ENCODE data around the gene NCSTN.

NCSTN gene

GRCh38 chr1:160353223-160353622 lies 10.0 kb downstream of the NCSTN start:
- DNase-seq: no peak

GRCh38 chr1:160354388-160354985 lies 11.3 kb downstream of the NCSTN start:
- no peak for DNase-seq

- no peak for DNase-seq
These were observed 14.3 kb downstream of the NCSTN start for GRCh38 chr1:160357286-160358002.

GRCh38 chr1:160358073-160358472 lies 14.9 kb downstream of the NCSTN start:
- DNase-seq: no peak

GRCh38 chr1:160359559-160360226 lies 16.5 kb downstream of the NCSTN start:
- DNase-seq: no peak

- no peak for DNase-seq
These were observed 17.1 kb downstream of the NCSTN start for GRCh38 chr1:160360227-160360695.

GRCh38 chr1:160361199-160361598 lies 18.0 kb downstream of the NCSTN start:
- no peak for DNase-seq

GRCh38 chr1:160361814-160362167 lies 18.6 kb downstream of the NCSTN start:
- DNase-seq: no peak

- DNase-seq: no peak
These were observed 19.2 kb downstream of the NCSTN start for GRCh38 chr1:160362168-160362957.

GRCh38 chr1:160363010-160363409 lies 19.8 kb downstream of the NCSTN start:
- DNase-seq: no peak

GRCh38 chr1:160363951-160364735 lies 21.0 kb downstream of the NCSTN start:
- no peak for DNase-seq

- no peak for DNase-seq
These were observed 22.1 kb downstream of the NCSTN start for GRCh38 chr1:160365325-160365724.

- no peak for DNase-seq
These were observed 23.7 kb downstream of the NCSTN start, which contains the start of gene NHLH1 for GRCh38 chr1:160366731-160367515. Gene NHLH1 (plus strand): TSS chr1:160367071. CDS start chr1:160370732, 3,661 bp downstream.

- no peak for DNase-seq
These were observed 24.3 kb downstream of the NCSTN start for GRCh38 chr1:160367516-160367900.

- no peak for DNase-seq
These were observed 25.0 kb downstream of the NCSTN start for GRCh38 chr1:160367934-160368923.

GRCh38 chr1:160369087-160369486 lies 25.9 kb downstream of the NCSTN start:
- no peak for DNase-seq

GRCh38 chr1:160370561-160371345 lies 27.6 kb downstream of the NCSTN start:
- DNase-seq: no peak

- DNase-seq: no peak
These were observed 28.1 kb downstream of the NCSTN start for GRCh38 chr1:160371346-160371631.

- DNase-seq: no peak
These were observed 28.6 kb downstream of the NCSTN start for GRCh38 chr1:160371756-160372155.

- DNase-seq: no peak
These were observed 30.5 kb downstream of the NCSTN start for GRCh38 chr1:160373696-160374095.
